HG03439 (cell line): ENCODE measurements around the gene PLA2G15.

Experiments
- ATAC-seq: cut with Tn5 transposase; IDR thresholded peaks from one replicate; pipeline ENCODE4 v1.9.1; 2021; ENCODE audit warnings: mild to moderate bottlenecking, moderate library complexity; ENCODE audit not compliant: unreplicated experiment

Gene PLA2G15

DNA sequence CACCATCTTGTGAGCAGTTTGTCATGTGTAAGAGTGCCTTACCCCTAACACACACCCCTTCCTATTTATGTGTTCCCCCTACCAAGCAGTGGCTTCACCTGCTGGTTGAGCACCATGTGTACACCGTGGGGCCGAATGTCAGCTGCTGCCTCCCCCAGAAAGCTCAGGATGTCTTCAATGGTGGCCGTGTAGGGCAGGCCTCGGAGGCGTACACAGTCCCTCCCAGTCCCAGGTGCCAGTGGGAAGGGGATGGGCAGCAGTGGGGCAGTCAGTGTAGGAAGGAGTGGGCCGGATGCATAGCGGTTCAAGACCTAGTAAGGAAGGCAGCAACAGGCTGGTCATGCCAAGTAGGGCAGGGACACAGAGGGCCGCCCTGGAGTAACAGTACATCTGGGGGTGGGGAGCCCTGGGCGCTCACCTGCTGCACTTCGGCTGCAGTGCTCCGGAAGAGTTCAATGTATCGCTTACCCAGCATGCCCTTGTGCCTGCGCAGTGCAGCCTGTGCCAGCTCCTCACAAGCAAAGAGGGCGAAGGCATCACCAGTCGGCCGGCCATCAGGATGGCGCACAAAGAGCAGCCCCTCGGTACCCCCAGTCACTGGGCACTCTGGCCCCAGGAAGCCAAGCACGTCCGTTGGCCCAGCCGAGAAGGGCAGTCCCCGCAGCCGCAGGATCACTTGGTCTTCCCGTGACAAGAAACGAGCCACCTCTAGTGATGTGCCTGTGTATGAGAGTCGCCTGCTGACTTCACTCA lies 13.6 kb upstream of the PLA2G15 start:
- no peak for ATAC-seq

DNA sequence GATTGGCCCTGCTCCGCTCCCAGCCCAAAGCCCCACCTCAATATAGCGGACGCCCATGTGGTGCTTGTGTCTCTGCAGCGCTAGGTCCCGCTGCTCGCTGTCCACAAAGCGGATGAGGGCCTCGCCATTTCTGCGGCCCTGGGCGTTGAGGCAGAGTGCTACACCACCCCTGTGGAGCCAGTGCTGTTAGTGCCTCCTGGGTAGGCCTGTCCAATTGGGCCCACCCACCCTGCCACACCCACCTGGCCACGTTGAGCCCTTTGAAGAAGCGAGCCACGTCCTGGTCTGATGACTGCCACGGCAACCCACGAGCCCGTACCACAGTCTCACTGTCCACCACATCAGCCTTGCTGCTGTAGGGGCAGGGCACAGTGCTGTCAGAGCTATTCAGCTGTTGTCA lies 12.8 kb upstream of the PLA2G15 start:
- ATAC-seq = no peak

DNA sequence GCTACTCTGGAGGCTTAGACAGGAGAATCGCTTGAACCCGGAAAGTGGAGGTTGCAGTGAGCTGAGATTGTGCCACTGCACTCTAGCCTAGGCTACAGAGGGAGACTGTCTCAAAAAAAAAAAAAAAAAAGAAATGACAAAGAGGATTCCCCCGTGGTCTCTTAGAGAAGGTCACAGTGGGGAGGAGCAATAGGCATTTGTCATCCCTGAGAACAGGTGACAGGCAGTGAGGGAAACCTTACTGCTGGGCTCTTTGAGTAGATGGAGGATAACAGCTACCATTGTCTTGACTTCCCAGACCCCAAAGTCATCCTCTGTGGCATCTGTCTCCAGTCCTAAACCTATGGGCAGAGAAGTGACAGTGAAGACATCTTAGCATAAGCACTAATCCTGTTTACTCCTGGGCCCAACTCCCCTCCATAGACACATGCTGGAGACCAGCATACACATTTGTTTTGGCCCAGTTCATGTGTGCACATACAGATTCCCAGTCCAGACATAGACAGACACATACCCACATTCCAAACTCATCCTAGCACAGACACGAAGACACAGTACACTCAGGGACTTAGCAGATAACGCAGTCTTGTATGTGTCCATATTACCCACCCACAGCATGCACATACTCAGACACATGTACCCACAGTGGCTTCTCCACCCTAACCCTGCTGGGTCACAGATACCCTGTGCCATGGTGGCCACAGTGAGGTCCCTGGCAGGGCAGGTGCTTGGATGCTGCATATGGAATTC lies 11.9 kb upstream of the PLA2G15 start:
- no peak for ATAC-seq

DNA sequence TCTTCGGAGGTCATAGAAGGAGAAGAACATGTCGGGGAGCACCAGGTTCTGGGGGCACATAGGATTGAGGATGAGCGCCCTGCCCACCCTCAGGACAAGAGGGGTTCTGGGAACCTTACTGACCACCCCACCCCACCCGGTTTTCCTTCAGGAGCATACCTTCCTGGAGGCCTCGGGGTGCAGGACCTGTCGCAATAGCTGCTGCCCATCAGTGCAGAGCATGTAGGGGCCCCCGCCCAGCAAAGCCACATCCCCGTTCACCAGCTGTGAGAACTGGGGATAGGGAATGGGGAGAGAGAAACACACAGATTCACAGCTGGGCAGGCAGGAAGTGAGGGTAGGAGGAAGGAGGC lies 11.4 kb upstream of the PLA2G15 start:
- no peak for ATAC-seq

DNA sequence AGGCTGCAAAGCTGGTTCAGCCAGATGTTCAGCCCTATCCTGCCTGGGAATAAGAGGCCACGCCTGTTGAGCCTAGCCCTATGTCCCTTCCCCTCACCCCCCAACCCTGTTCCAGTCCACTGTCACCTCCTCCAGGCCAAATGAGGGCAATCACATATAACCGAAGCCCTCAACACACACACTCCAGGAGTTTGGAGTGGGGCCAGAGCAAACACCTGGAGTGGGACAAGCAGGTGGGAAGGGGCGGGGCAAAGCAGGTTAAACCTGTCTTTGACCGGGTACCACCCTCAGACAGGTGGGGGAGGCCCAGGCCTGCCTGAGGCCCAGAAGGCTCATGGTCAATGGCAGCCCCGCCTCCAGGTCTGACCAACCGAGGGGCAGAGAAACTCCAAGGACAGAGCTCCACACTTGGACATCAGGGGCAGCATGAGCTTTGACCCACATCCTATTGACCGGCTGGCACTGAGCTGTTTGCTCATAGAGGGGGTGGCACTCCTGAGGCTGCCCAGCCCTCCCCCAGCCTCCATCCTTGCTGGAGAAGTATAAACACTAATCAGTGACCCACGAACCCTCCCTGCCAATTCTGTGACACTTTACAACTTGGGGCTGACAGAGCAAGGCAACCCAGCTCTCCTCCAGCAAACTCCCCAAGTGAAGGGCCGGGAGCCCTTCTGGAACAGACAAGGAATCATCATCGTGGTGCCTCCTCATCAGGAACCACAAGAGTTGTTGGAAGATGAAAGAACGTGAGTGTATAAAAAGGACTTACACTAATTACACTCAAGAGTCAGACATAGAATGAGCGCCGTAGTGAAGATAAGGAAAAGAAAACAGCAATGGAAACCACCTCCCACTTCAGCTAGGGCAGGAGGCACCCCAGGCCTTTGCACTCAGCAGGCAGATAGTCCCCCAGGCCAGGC lies 10.7 kb upstream of the PLA2G15 start:
- no peak for ATAC-seq

DNA sequence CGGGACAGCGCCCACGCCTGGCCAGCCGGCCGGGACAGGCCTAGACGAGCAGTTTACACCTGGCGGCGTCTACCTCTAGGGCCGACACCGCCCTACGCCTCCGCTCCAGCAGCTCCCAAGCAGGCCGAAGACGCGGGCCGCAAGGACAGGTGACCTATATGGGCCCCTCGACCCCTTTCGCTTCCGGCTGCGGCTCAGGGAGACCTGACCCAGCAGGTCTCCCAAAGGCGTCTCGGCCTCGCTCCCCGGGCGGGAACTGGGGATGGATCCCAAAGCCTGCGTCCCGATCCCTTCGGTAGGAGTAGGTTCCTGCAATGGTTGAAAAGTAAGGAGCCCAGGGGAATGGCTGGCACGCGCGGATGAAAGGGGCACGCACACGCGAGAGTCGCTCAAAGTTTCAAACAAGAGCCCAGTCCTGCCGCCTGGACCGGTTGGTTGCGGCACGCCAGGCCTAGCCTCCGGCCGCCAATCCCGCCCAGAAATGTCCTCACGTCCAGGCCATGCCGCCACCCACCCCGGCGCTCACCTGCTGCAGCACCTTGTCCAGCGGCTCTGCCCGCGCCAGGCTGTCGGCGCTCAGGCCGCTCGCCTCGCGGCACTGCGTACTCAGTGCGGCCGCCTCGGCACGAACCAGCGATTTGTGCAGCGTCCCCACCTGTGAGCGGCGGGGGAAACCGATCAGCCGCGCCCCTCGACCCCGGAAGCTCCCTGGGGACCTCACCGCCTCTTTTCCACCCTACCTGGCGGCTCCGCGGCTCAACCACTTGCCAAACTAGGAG lies 9.9 kb upstream of the PLA2G15 start:
- ATAC-seq = no peak

DNA sequence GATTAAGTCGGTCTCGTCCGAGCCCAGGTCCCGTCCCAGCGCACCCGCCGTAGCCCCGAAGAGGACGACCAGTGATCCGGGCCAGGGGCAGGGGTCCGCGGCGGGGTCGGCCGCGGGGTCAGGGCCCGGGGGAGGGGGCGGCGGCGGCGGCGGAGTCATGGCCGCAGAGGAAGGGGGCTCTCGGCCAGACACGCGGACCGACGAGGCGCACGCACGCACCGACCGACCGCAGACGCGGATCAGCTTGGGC lies 9.4 kb upstream of the PLA2G15 start, which contains the start of gene ESRP2:
TSS of gene ESRP2 (minus strand) at position 241 of the 250 bp plus-strand sequence. CDS start at position 159, 82 bp downstream.
- ATAC-seq = no peak

DNA sequence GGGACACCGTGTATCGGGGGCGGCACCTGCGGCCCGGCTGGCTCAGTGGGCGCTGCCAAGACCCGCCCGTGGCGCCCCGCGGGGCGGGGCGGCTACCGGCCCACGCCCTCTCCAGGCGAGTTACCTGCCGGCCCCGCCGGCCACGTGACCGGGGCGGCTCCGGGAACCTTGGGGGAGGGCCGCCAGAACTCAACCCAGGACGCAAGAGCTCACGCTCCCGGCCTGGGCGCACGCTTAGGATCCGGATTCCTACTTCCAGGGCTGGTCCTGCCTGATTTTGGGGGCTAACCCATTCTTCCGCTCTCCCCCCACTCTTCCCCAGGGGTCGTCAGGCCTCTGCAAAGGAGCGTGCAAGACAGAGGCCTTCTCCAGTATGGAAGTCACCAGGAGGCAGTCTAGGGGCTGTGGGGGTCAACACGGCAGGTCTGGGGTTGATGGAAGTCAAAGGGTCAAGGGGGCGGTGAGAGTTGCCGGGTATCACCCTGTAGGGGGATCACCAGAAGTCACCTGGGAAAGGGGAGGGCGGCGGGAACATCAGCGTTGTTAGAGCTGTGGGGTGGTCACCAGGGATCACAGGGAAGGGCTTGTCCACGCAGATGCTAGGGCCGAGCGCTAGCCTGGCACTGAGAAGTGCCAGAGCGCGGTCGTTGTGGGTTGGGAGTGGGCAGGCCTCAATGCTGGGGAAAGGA lies 8.9 kb upstream of the PLA2G15 start:
- no peak for ATAC-seq

DNA sequence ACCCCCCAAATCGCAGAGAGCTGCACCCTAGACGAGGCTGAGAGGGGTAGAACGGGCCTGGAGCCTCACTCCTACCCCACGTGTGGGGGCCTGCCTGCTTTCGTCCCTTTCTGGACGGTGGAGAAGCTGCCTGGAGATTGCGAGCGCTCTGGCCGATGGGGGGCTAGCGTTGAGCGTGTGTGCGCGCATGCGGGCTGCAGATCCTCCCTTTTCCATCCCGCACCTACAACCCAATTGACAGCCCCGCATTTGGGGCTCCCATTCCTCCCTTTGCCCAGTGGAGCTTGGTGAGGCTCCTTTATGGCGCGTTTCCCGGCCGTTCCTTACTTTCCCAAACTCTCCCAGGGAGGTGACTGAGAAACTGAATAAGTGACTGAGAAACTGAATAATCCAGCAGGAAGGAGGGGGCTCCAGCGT lies 8.3 kb upstream of the PLA2G15 start:
- no peak for ATAC-seq

DNA sequence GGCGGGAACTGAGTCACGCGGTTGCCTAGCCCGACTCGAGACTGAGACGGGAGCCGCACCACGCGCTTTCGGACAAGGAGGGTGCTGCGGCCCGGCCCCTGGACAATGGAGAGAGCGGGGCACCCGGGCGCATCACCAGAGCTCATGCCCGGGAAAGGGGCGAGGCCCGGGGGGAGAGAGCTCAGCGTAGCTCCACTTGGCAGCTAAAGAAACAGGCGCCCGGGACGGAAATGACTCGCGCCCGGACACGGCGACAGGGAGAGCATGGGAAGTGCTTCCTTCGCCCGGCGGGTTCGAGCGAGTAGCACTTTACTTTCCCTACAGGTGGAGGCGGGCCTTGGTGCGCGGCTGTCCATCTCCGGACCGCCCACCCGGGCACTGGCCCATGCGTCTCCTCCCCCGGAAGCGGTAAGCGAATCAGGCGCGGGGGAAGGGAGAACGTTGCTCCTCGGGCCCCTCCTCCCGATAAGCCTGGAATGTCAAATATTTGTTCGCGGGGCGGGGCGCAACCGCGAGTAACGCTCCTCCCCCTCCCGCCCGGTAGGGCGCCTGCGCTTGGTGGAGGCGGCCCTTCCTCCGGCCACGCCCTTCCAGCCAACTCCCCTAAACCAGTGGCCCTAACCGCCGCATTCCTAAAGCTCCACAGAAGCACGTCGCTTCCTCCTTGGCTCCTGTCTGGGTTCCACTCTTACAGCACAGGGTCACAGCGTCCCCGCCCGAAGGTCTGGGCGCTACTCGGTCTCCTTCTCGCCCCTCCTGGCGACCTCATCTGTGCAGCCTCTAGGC lies 7.7 kb upstream of the PLA2G15 start:
- peak; percentile 89 for ATAC-seq

DNA sequence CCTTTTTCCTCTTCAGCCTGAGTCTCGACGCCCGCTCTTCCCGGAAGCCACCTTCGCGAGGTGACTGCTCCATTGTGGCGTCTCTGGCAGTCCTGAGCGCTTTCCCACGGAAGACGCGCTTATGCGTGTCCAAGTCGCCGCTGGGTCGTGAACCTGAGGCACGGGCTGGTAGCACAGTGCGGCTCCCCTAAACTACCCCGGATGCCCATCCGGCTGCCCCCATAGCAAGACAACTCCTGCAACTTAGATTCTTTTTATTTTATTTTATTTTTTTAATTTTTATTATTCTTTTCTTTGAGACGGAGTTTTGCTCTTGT lies 7.2 kb upstream of the PLA2G15 start:
- peak; percentile 4 for ATAC-seq

DNA sequence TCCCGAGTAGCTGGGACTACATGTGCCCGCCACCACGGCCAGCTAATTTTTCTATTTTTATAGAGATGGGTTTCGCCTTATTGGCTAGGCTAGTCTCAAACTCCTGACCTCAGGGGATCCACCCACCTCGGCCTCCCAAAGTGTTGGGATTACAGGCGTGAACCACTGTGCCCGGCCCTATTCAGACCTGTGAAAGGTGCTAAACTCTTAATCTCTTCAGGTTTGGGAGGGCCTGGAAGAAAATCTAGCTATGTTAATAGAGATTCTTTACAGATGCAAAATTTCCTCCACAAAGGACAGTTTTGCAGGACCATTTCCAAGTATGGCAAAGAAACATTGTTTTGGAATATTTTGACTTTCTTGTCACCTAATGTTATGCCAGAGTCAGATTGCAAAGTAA lies 3.1 kb upstream of the PLA2G15 start:
- ATAC-seq = no peak

DNA sequence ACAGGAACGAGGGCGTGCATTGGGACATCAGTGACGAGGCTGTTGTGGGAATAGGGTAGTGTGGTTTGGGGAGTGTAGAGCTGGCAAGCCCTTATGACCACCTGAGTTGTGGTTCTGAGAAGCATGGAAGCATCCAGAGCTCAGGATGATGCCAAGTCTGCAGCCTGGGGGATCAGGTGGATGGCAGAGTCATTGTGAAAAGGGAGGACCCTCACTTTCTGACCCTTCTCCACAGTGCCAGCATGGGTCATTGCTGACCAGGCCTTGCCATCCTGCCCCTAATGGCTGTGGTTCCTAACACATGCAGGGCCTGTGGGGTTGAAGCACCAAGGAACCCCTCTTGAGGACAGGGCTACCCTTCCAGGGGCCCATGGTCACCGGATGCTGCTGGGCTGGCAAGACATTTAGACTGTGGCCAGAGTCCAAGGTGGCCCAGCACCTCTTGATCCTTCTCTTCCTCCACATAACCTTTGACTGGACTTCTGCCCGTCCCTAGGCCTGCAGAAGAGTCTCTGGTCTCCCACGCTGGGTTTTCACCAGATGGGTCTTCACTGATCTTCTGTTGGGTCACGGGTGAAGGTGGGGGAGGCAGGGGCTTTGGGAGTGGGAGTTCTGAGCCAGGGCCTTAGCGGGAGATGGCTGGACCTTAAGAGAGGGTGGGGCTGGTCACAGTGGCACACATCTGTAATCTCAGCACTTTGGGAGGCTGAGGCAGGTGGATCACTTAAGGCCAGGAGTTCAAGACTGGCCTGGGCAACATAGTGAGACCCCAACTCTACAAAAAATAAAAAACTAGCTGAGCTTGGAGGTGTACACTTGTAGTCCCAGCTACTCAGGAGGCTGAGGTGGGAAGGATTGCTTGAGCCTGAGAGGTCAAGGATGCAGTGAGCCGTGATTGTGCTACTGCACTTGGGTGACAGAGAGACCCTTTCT lies 2.0 kb upstream of the PLA2G15 start:
- no peak for ATAC-seq

DNA sequence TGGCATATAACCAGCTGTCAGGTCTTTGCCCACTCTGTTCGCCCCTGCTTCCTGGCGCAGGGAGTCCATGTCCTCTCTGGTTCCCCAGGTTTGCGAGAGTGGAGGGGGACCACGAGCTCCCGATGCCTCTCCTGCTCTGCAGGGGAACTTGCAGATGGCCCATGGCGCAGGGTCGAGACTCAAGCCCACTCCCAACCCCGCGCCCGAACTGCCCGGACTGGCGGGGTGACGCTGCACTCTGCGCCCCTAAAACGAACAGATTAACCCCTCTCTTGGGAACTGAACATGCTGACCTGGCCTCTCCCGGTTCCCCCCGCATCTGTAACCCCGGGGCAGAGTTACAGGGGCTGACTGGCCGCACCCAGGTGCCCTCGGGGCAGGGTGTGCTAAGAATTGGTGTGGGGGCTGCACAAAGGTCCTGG lies 681 bp upstream of the PLA2G15 start:
- no peak for ATAC-seq

DNA sequence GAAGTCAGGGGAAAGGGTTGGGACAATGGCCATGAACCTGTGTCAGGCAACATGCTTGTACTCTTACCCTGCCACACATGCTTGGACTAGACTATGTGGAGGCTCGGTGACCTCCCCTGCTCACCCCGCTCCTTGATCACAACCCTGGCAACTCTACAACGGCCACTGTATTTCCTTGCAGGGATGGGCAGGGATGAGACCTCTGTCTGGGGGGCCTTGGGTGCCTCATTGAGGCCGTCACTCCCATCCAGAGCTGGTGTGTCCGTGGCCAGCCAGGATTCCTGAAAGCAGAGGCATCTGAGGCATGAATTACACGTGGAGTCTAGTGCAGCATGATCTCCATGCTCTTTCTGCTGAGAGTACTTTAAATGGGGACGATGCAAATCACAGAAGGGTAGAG lies 948 bp downstream of the PLA2G15 start:
- ATAC-seq = no peak

DNA sequence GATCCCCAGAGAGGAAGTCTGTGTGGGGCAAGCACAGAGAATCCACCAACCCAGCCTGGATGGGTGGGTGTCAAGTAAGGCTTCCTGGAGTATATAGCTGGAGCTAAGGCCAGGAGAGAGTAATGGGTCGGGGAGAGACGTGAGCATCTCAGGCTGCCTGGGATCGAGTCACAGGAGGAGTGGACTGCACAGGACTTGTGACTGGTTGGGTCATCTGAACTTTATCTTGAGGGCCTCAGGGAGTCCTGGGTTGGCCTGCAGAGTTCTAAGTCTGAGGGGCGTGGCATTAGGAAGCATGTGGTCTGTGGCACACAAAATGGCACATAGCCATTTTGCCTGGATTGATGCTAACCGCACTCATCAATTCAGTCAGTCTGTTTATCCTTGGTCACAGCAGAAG lies 1.5 kb downstream of the PLA2G15 start:
- no peak for ATAC-seq

DNA sequence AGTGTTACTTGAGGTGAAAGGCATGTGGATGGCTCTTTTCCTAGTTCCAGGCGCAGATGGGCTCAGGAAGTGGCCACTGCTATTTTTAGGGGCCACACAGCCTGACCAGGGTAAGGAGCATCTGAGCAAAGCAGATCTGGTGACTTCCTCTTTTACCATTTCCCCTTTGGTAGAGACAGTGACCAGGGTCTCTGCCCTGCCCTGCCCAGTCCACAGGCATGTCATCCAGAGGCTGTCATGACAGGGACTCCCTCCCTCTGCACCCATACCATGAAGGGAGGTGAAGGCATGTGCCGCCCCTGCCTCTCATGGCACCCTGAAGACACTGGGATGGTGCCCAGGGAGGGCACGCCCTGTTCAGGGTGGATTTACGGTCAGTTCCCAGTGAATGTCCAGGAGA lies 2.2 kb downstream of the PLA2G15 start:
- ATAC-seq = no peak

DNA sequence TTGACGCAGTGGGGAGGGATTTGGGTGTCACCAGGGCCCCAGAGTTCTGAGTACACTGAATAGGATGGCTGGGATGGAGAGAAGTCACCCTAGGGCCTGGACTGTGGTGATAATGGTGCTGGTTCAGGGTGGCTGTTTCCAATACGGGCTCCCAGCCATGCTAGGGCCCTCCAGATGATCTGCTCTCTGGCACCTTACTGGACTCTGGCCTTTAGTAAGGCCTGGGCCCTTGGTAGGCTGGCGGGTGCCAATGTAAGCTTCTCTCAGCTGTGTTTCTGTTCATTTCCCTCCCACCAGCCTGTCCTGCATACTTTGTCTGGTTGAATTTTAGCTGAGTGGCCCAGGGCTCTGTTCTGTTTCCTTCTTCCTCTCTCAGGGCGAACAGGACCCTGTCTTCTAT lies 2.8 kb downstream of the PLA2G15 start:
- no peak for ATAC-seq

DNA sequence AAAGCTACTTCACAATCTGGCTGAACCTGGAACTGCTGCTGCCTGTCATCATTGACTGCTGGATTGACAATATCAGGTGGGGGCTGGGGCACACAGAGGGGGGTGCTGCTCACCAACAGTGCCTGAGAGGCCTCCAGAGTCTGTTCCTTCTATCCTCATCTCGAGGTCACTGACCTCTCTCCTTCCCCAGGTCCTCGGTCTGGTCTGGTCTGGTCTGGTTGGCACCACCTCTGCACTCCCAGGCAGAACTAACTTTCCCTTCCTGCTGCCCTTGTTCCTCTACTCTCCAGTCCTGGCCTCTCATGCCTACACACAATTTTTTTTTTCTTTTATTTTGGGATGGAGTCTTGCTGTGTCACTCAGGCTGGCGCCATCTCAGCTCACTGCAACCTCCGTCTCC lies 4.2 kb downstream of the PLA2G15 start:
- ATAC-seq = no peak
